Right cardiac atrium (tissue), 5 donors: ENCODE measurements around the gene RRN3. TPM values are rescaled to one million over a fixed set of nuclear protein-coding genes. Genes with fewer than 3 reads are reported as not detected.
A peak's percentile ranks its signal among the peaks of the same experiment; 100 is the strongest.
"Not testable (repeated sequence)": the region's sequence is repeated elsewhere in the genome, so short reads cannot be mapped to it uniquely, and the experiment has no call there.

Experiments
- ATAC-seq, 2 donors: fragments of 200-7000 bp; cut with Tn5 transposase; one replicate each; pipeline versions ENCODE4 v1.8.0 to v1.9.1; 2020; ENCODE audit warnings: moderate library complexity in 2 of 2, mild to moderate bottlenecking in 1 of 2
- DNase-seq, 3 donors: peaks; one replicate each; pipeline ENCODE4 v3.0.0-alpha.2; 2020
- H3K27ac ChIP-seq: one replicate; pipeline ENCODE4 v1.5.1; 2013; ENCODE audit warnings: mild to moderate bottlenecking, low read length, control low read depth, moderate library complexity
- H3K27me3 ChIP-seq: one replicate; pipeline ENCODE4 v1.6.1; 2013; ENCODE audit not compliant: control insufficient read depth, insufficient read depth
- H3K4me1 ChIP-seq: one replicate; pipeline ENCODE4 v1.6.1; 2013; ENCODE audit warnings: low read length; ENCODE audit not compliant: control insufficient read depth, insufficient read depth
- H3K4me3 ChIP-seq: one replicate; pipeline ENCODE4 v1.5.1; 2013; ENCODE audit warnings: low read length, control low read depth
- H3K9me3 ChIP-seq: one replicate; pipeline ENCODE4 v1.6.1; 2013; ENCODE audit warnings: low read length; ENCODE audit not compliant: control insufficient read depth
- WGBS: extraction: QIAGEN DNeasy Blood & Tissue Kit; methylation state at CpG from one replicate; pipeline ENCODE4 v1.1.7; 2013; 5-methylcytosine and 5-hydroxymethylcytosine counted together
- intact Hi-C, 4 donors: fragments of 100-400 bp; cut with DNase I; formaldehyde crosslinking; loops; one replicate each; pipeline versions ENCODE4 v1.11.0 to v1.14.0; 2022 to 2023
- microRNA-seq, 2 donors: library from miRNA; unstranded; fragments of <30 nt; microRNA quantifications; one replicate each; pipeline ENCODE4 v1.2.0, GENCODE V29; 2020 to 2021
- polyA plus RNA-seq: library from polyadenylated mRNA; stranded (reverse); fragments of 200-250 nt; gene quantifications from one replicate; pipeline ENCODE4 v1.2.3, GENCODE V29; 2013
- total RNA-seq, 4 donors: library from RNA; stranded (reverse); fragmentation: NEBNext Ultra II Directional; extraction: Animal tissue kit (Norgen Biotek cat#: 25700); gene quantifications; one replicate each; pipeline ENCODE4 v1.2.1, GENCODE V29; 2021
- donor health status: healthy with polysubstance abuse.
- donor health status: DM: no; HTN: yes; CAD: no.
- donor health status: DM: no; HTN: no; CAD: no.
- donor health status: DM: no; HTN: yes; CAD: no; lungs with severe emphysema.
- donor health status: DM: yes; HTN: yes; CAD: no.

Gene RRN3
- total and polyA plus RNA-seq, 5 donors = 13.1 to 25.5 (median 22.9) TPM

DNA sequence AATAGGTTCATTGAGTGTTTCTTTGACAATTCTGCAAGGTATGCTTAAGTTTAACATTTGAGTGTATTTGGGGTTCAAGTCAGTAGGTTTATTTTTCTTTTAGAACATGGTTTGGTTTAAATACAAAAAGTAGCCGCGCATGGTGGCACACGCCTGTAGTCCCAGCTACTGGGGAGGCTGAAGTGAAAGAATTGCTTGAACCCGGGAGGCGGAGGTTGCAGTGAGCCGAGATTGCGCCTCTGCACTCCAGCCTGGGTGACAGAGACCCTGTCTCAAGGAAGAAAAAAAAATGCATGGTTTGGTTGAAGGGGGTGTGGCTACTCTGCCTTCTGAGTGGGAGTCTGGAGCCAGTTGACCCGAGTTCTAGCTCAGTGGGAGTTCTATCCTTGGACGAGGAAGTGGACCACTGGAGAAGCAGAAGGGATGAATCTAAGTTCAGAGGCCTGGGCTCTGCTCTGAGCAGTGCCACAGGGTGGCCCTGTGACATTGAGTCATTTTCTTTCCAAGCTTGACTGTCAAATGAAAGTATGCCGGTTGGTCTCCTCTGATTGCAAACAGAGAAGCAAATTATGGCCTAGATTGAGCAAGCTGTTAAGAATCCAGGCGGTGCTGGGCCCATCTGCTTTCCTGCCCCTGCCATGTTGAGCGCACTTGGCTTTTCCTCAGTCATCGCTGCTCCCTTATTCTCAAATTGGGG lies 70.5 kb downstream of the RRN3 start:
- H3K4me3 ChIP-seq, ATAC-seq, H3K9me3 ChIP-seq, H3K27me3 ChIP-seq, H3K27ac ChIP-seq, intact Hi-C loops, H3K4me1 ChIP-seq: not testable (repeated sequence)
- peak in 1 of 3 donors; percentile 41 for DNase-seq
- 89% methylated on average over 13 of the region's 13 CpGs for WGBS

DNA sequence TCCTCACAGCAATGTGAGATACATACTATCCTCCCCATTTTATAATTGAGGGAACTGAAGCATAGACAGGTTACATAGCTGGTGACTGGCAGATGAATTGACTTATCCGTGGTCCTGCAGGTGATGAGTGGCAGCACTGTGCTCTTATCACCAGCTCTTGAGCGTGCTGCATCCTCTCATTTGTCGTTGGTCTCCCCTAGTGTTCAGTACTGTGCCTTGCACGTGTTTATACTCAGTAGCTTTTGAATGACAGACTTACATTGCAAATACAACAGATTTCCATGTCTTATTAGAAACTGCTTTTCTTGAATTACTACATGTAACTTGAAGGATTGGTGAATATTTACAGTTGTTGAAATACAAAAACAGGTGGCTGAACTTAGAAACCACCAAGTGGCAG lies 71.9 kb downstream of the RRN3 start:
- peak; percentile 42 to 53 for ATAC-seq
- DNase-seq, H3K4me3 ChIP-seq, intact Hi-C loops, H3K4me1 ChIP-seq, H3K9me3 ChIP-seq, H3K27ac ChIP-seq, H3K27me3 ChIP-seq: not testable (repeated sequence)
- WGBS = 18% methylated on average over 4 of the region's 4 CpGs

DNA sequence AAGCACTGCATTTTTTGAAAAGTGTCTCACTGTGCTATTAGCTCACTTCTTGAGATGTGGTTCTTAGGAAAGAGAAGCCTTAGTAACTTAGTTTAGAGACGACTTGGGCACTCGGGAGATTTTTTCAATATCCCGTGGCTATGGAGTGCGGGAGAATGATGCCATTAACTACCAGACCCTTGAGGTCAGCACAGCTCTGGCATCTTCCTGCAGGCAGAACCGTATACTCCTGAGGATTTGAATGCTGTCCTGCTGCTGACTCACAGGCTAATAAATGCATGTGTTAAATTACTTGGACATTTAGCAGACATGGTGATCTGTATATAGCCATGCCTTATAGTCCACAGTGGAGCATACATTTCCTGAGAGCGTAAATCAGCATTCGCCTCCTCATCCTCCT lies 72.6 kb downstream of the RRN3 start:
- H3K27ac ChIP-seq, ATAC-seq, H3K9me3 ChIP-seq, H3K27me3 ChIP-seq, H3K4me3 ChIP-seq, H3K4me1 ChIP-seq, DNase-seq, intact Hi-C loops: not testable (repeated sequence)
- 83% methylated on average over 7 of the region's 7 CpGs for WGBS

DNA sequence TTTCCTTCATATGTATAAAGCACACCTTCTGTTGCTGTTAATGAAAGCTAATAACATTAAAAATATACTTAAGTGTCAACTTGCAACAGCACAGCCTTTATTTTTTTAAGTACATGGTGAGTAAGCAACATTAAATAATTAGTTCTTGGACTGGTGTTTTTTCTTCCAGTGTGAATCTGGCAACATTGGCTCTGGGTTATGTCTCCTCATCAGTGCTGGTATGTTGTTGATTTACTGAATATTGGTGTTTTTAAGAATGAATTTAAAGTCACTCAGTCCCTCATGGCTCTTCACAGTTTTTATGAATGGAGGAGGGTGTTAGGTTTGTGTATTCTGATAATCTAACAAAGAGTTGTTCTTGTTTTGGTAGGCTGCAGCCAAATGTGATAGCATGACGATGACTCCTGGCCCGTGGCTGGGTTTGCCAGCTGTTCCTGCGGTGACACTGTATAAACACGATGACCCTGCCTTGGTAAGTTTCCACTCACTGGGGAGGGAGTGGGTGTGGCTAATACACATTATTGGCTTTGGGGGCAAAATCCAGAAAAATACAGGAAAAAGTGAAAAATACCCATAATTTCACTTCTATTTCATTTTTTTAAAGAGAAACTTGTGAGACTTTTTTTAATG lies 77.0 kb downstream of the RRN3 start:
- H3K27me3 ChIP-seq, intact Hi-C loops, H3K9me3 ChIP-seq, H3K27ac ChIP-seq, H3K4me3 ChIP-seq: not testable (repeated sequence)
- DNase-seq = peak in 2 of 3 donors; percentile 67 to 88
- peak; percentile 85 to 88 for ATAC-seq
- peaks cover 10% of the 10 kb centered on the region for H3K4me1 ChIP-seq
- 15% methylated on average over 4 of the region's 4 CpGs for WGBS

DNA sequence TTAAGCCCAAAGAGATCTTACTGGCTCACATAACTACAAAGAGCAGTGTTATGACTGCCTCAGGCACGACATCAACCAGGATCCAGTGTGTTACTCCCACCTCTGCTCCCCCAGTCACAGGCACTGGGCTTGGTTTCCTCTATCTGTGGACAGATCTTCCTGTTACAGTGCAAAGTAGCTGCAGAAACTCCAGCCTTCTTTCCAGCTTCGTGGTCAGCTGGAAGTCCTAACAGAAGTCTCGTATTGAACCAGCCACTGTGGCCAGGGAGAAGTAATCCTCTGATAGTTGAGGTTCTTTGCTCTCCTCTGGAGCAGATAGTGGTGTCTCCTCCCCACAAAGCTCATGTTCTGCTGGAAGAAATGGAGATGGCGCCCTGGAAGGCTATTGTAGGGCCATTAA lies 77.7 kb downstream of the RRN3 start:
- intact Hi-C loops, H3K27ac ChIP-seq, H3K27me3 ChIP-seq, DNase-seq, H3K9me3 ChIP-seq, H3K4me3 ChIP-seq: not testable (repeated sequence)
- 64% methylated on average over 4 of the region's 4 CpGs for WGBS
- peaks cover 10% of the 10 kb centered on the region for H3K4me1 ChIP-seq
- peak in 1 of 2 donors; percentile 16 for ATAC-seq

DNA sequence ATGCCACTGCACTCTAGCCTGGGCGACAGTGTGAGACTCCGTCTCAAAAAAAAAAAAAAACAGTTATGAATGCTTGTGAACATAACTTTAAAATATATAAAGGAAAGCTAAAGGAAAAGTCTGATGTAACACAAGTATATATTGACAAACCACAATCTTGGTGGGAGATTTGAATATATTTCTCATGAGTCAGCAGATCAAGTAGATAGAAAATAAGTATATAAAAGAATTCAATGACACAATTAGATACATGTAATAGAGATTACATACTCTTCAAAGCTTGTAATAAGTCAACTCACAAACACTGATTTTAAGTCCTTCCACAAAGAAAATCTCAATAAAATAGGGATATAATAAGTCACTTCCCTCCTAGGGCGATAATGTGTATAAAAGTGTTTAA lies 78.4 kb downstream of the RRN3 start:
- DNase-seq, H3K9me3 ChIP-seq, H3K27me3 ChIP-seq, H3K4me3 ChIP-seq, ATAC-seq, intact Hi-C loops, H3K27ac ChIP-seq: not testable (repeated sequence)
- peaks cover 10% of the 10 kb centered on the region for H3K4me1 ChIP-seq
- 94% methylated on average over 3 of the region's 3 CpGs for WGBS

DNA sequence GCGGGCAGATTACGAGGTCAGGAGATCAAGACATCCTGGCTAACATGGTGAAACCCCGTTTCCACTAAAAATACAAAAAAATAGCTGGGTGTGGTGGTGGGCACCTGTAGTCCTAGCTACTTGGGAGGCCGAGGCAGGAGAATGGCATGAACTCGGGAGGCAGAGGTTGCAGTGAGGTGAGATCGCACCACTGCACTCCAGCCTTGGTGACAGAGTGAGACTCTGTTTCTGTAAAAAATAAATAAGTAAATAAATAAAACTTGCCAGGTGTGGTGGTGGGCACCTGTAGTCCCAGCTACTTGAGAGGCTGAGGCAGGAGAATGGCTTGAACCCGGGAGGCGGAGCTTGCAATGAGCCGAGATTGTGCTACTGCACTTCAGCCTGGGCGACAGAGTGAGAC lies 81.1 kb downstream of the RRN3 start:
- H3K9me3 ChIP-seq, H3K27ac ChIP-seq, ATAC-seq, H3K4me3 ChIP-seq, intact Hi-C loops, DNase-seq, H3K27me3 ChIP-seq: not testable (repeated sequence)
- WGBS = 95% methylated on average over 10 of the region's 10 CpGs
- peaks cover 10% of the 10 kb centered on the region for H3K4me1 ChIP-seq

Small RNA genes lying within 50 kb of the gene (microRNA-seq; reads per million reads assigned to microRNA genes)
- gene MIR1972-1 (0 reads per million in 2 donors), gene MIR6511B2 (0 reads per million in 2 donors)

Other genes with a start within 250 kb of the RRN3 start
- 10 to 100 TPM; 40.7 to 76.6 (median 57.9) TPM for gene NPIPA1, start 156.8 kb downstream of the RRN3 start, total RNA-seq
- 61.6 TPM for gene NPIPA1, start 156.8 kb downstream of the RRN3 start, polyA plus RNA-seq
- 100 to 1,000 TPM in 1 of 4 donors, 10 to 100 TPM in 3; 87.1 to 106 (median 88.5) TPM for gene PDXDC1, start 119.2 kb downstream of the RRN3 start, total RNA-seq
- 31.5 TPM for gene PDXDC1, start 119.2 kb downstream of the RRN3 start, polyA plus RNA-seq
- 10 to 100 TPM; 21.4 to 27.9 (median 23.6) TPM for gene NTAN1, start 38.2 kb downstream of the RRN3 start, total RNA-seq
- 37.2 TPM for gene NTAN1, start 38.2 kb downstream of the RRN3 start, polyA plus RNA-seq